ENCODE measurements around the gene JAML. TPM values are rescaled to one million over a fixed set of nuclear protein-coding genes. Genes with fewer than 3 reads are reported as not detected.

The JAML gene
- total RNA-seq, 1 experiment from 2014 or later, result not detected

- CTCF ChIA-PET, result interaction anchor here (0.6 kb wide), 1 partner anchor 139 kb away, joined by 3 read pairs; no protein-coding TSS in a partner anchor
- H3K4me1 Mint-ChIP-seq (ENCODE audit: low read depth, unreplicated experiment), result peaks cover 24% of the 10 kb centered on the region
- no peak overlapping the region for H3K27ac Mint-ChIP-seq (ENCODE audit: unreplicated experiment)
- H3K27me3 Mint-ChIP-seq (ENCODE audit: unreplicated experiment), result no peaks in the 10 kb centered on the region
- no peak for DNase-seq
- BruUV-seq (replicated peaks), result no TSS peak
- no peak overlapping the region for H3K4me3 Mint-ChIP-seq (ENCODE audit: low read depth, unreplicated experiment)
- intact Hi-C loops (cut with micrococcal nuclease; ENCODE audit: unreplicated experiment), result no loop called here
- no peak for TF ChIP-seq CTCF (IDR thresholded peaks at IDR 0.05; ENCODE audit: unreplicated experiment)
- H3K36me3 Mint-ChIP-seq (ENCODE audit: insufficient read depth, unreplicated experiment), result no peaks in the 10 kb centered on the region
- H3K9me3 Mint-ChIP-seq (ENCODE audit: low read depth, unreplicated experiment), result no peaks in the 10 kb centered on the region
These were observed 13.8 kb downstream of the JAML start for GRCh38 chr11:118211006-118211405.

- no peaks in the 10 kb centered on the region for H3K9me3 Mint-ChIP-seq (ENCODE audit: low read depth, unreplicated experiment)
- H3K36me3 Mint-ChIP-seq (ENCODE audit: insufficient read depth, unreplicated experiment), result no peaks in the 10 kb centered on the region
- DNase-seq, result no peak
- TF ChIP-seq CTCF (IDR thresholded peaks at IDR 0.05; ENCODE audit: unreplicated experiment), result no peak
- no peak overlapping the region for H3K27ac Mint-ChIP-seq (ENCODE audit: unreplicated experiment)
- peaks cover 24% of the 10 kb centered on the region for H3K4me1 Mint-ChIP-seq (ENCODE audit: low read depth, unreplicated experiment)
- H3K27me3 Mint-ChIP-seq (ENCODE audit: unreplicated experiment), result no peaks in the 10 kb centered on the region
- intact Hi-C loops (cut with micrococcal nuclease; ENCODE audit: unreplicated experiment), result no loop called here
- no TSS peak for BruUV-seq (replicated peaks)
- CTCF ChIA-PET, result no interaction called here
- H3K4me3 Mint-ChIP-seq (ENCODE audit: low read depth, unreplicated experiment), result no peak overlapping the region
These were observed 14.5 kb downstream of the JAML start for GRCh38 chr11:118210323-118210722.

- TF ChIP-seq CTCF (IDR thresholded peaks at IDR 0.05; ENCODE audit: unreplicated experiment), result no peak
- BruUV-seq (replicated peaks), result no TSS peak
- no peaks in the 10 kb centered on the region for H3K36me3 Mint-ChIP-seq (ENCODE audit: insufficient read depth, unreplicated experiment)
- H3K4me3 Mint-ChIP-seq (ENCODE audit: low read depth, unreplicated experiment), result no peak overlapping the region
- intact Hi-C loops (cut with micrococcal nuclease; ENCODE audit: unreplicated experiment), result no loop called here
- peaks cover 20% of the 10 kb centered on the region for H3K4me1 Mint-ChIP-seq (ENCODE audit: low read depth, unreplicated experiment)
- no peaks in the 10 kb centered on the region for H3K27me3 Mint-ChIP-seq (ENCODE audit: unreplicated experiment)
- no peak for DNase-seq
- CTCF ChIA-PET, result no interaction called here
- H3K9me3 Mint-ChIP-seq (ENCODE audit: low read depth, unreplicated experiment), result no peaks in the 10 kb centered on the region
- H3K27ac Mint-ChIP-seq (ENCODE audit: unreplicated experiment), result no peak overlapping the region
These were observed 15.8 kb downstream of the JAML start for GRCh38 chr11:118209033-118209432.

- H3K4me1 Mint-ChIP-seq (ENCODE audit: low read depth, unreplicated experiment), result peaks cover 5% of the 10 kb centered on the region
- no peak overlapping the region for H3K4me3 Mint-ChIP-seq (ENCODE audit: low read depth, unreplicated experiment)
- H3K36me3 Mint-ChIP-seq (ENCODE audit: insufficient read depth, unreplicated experiment), result no peaks in the 10 kb centered on the region
- DNase-seq, result no peak
- no TSS peak for BruUV-seq (replicated peaks)
- no peak overlapping the region for H3K27ac Mint-ChIP-seq (ENCODE audit: unreplicated experiment)
- TF ChIP-seq CTCF (IDR thresholded peaks at IDR 0.05; ENCODE audit: unreplicated experiment), result no peak
- no peaks in the 10 kb centered on the region for H3K27me3 Mint-ChIP-seq (ENCODE audit: unreplicated experiment)
- no peaks in the 10 kb centered on the region for H3K9me3 Mint-ChIP-seq (ENCODE audit: low read depth, unreplicated experiment)
- CTCF ChIA-PET, result no interaction called here
- intact Hi-C loops (cut with micrococcal nuclease; ENCODE audit: unreplicated experiment), result no loop called here
These were observed 17.7 kb downstream of the JAML start for GRCh38 chr11:118207079-118207478.
